Prostate gland (tissue), 2 donors: ENCODE data around the gene TRIM27.

ENCODE experiments used
- CTCF ChIP-seq, 4 experiments: fragments of 200-600 bp in 2 of 4; fragments of 450-650 bp in 2 of 4; sonication (generic) in 2 of 4; IDR thresholded peaks; 1 replicate in 3 of 4; 2 replicates in 1 of 4; pipeline ENCODE4 v1.5.1; 2016 to 2019; ENCODE audit warnings: antibody characterized with exemption in 4 of 4, mild to moderate bottlenecking in 2 of 4, moderate library complexity in 2 of 4
- POLR2A ChIP-seq: fragments of 450-650 bp; IDR thresholded peaks from one replicate; pipeline ENCODE4 v1.6.1; 2016; ENCODE audit warnings: antibody characterized with exemption, mild to moderate bottlenecking
- POLR2AphosphoS5 ChIP-seq: sonication (generic); formaldehyde crosslinking; IDR thresholded peaks from one replicate; pipeline ENCODE4 v1.6.1; 2017; ENCODE audit warnings: antibody characterized with exemption

- TF ChIP-seq CTCF (IDR thresholded peaks at IDR 0.05) (no peak), POLR2A (no peak), POLR2AphosphoS5 (no peak)
Measured at GRCh38 chr6:28864326-28864923, 59.4 kb downstream of the TRIM27 start.
